ENCODE data around the gene SLC25A12.

The SLC25A12 gene

DNA sequence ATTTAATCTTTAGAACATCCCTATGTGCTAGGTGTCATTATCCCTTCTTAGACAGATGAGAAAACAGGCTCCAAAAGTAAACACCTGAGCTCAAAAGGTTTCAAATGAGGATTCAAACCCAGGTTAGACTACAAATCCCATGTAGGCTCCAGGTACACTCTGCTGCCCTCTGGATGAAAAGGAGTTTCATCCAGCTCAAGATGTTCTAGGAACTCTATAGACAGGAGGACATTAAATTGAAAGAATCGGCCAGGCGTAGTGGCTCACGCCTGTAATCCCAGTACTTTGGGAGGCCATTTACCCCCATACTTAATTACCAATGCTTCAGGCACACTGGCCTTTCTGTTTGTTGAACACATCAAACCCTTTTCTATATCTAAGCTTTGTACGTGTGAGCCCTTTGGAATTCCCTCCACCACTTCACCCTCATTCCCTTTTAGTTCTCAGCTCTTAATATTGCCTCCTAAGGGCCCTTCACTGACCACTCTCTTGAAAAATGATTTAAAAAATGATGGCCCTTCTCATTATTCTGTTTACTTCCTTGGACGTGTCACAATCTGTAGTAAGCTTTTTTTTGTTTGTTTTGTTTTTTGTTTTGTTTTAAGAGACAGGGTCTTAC lies 10.7 kb downstream of the SLC25A12 start:
- DNase-seq = no peak

DNA sequence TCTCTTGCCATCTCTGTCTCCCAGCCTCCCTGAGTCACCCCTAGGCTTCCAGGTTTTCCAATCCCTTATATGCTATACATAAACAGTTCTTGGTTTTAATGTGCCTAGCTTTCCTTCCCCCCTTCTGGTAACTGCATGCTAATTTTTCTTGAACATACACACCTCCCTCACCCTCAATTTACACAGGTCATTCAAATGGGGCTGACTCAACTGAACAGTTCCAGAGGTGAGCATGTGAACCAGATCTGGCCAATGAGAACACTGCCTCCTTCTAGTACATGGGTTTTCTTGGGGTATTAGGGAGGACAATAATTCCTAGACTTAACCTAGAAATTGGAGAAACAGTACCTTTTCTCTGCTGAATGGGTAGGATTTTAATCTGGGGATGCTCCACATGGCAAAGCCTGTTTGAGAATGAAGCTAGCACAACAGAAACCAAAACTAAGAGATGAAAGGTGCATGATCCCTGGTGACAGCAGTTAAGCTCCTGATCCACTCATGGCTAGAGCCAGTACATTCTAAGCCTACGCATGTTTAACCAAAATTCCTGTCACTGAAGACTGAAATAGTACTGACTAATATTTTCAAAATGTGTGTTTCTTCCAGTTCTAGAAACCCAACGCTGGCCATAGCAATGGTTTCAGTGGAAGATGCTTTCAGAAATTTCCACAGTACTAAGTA lies 11.8 kb downstream of the SLC25A12 start:
- DNase-seq = no peak

DNA sequence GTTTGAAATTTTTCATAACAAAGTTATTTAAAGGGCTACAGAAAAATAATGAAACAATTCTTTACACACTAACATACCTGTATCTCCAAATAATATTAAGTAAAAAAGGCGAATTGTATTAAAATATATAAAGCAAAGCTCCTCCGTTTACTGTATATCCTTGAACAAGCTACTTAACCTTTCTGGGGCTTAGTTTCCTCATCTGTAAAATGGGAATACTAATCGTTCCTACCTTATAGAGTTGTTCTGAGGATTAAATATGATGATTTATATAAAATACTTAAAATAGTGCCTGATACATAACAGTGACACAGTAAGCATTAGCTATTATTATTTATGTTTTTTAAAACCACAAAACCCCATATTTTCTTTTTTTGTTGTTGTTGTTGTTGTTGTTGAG lies 13.3 kb downstream of the SLC25A12 start:
- DNase-seq = no peak

DNA sequence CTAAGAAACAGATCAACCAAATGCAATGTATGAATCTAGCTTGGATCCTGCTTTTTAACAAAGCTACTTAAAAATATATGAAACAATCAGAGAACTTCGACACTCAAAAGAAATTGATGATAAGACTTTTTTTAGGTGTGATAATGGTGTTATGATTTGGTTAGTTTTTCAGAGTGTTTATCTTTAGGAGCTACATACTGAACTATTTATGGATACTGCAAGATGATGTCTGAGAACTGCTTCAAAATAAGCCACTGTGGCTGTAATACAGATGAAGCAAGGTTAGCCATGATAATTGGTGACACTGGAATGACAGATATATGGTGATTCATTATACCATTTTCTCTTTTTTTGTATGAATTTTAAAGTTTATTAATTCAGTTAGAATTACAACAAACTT lies 14.2 kb downstream of the SLC25A12 start:
- DNase-seq = no peak

DNA sequence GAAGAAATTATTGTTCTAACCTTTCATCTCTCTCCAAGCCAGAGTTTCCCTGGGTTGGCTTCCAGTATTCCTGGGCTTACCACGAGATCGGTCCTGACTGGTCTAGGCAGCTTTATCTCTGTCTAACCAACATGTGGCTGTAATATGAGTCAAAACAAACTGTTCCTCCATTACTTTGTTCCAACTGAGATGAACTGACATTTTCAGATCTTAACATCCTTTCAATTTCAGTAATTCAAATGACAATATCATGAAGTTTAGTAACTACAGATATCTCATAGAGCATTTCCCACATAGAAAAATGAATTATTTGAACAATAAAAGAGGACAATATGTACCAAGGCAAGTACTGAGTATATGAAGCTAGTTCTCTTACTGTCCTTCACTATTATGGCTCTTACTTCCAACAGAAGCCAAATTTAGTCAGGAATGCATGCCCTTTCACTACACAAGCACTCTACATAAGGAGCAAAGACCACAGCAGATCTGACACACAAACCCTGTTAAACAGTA lies 15.5 kb downstream of the SLC25A12 start:
- no peak for DNase-seq

DNA sequence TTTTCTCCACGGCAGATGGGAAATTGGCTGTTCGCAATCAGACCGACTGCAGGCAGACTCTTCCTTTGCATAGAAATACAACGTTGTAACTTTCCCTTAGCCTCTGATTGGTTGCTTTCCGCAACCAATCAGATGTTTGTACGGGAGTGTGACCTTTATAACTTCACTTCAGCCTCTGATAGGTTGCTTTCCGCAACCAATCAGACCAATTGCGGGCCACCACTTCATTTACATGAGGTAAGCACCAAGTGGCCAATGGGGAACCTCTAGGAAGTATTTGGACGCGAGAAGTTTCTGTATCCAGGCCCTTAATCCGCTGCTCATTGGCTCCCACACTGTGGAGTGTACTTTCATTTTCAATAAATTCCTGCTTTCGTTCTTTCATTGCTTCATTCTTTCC lies 19.1 kb downstream of the SLC25A12 start:
- no peak for DNase-seq

DNA sequence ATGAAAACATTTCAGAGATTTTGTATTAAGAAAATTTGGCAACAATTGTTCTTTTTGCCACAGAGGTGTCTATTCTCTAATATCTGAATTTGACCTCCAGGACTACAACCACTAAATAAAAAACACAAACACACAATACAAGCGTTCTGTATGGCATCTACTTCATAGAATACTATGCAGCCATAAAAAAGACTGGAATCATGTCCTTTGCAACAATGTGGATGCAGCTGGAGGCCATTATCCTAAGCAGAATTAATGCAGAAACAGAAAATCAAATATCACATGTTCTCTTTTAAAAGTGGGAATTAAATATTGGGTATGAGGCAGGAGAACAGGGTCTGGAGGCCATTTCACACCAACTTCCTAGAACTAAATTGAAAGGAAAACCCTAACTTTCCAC lies 19.5 kb downstream of the SLC25A12 start:
- no peak for DNase-seq

DNA sequence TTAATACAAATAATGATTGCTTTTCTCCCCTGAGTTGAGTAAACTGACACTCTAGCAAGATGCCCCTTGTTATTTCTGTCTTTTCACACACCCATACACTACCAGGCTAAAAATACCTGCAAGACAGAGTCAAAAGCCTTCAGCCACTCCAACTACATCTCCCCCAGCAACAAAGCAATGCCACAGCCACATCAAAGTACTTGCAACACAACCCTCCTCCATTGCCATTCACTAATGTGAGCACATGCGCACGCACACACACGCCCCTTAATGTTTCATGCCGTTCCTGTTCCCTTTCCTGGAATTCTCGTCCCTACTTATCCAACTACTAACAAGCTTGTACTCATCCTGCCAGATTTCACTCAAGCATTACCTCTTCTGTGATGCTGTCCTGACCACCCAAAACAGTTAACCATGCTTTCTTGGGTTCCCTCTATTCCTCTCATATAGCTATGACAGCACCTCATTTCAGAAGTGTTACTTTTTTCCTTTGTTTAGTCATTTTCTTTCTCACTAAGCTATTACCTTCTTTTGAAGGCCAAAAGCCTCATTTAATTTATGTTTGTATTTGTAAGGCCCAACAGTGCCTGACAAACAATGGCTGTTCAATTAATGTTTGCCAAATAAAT lies 29.6 kb downstream of the SLC25A12 start:
- no peak for DNase-seq

DNA sequence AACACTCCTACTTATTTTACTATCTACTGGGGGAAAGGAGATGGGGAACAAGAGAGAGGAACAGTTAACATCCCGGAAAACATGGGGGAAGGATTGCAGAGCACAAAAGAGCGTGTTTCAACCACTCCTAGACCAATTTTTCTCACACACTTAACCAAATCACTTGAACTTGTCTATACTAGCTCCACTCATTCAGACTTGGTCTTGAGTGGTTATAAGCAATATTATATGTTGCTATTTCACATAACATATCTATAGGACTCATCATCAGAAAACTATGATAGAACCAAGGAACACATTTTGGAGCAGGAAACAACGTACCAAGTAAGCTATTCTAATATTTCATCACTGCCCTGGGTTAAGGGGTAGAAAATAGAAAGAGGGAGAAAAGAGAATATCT lies 31.5 kb downstream of the SLC25A12 start:
- no peak for DNase-seq

DNA sequence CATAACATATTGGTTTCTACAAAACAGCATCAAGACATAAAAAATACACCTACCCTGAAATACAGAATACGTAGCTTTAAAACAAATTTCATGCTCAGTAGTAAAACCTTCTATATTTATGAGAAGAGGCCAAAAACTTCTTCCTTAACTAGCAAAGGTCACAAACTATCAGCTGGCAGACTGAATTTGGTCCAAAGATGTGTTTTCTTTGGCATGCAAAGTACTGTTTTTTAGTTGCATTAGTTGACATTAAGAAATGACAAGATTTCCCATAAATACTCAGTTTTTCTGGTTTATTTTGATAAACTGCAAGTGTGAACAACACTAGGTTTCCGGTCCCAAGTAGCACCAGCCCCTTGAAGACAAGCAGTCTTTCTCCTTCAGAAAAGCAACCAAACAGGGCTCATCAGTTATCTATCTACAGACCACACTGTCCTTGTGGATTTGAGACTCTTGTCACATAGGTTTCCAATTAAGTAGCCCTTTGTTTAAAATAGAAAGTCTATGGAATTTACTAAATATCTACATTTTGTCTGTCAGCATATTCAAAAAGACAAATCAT lies 35.6 kb downstream of the SLC25A12 start:
- DNase-seq = no peak

DNA sequence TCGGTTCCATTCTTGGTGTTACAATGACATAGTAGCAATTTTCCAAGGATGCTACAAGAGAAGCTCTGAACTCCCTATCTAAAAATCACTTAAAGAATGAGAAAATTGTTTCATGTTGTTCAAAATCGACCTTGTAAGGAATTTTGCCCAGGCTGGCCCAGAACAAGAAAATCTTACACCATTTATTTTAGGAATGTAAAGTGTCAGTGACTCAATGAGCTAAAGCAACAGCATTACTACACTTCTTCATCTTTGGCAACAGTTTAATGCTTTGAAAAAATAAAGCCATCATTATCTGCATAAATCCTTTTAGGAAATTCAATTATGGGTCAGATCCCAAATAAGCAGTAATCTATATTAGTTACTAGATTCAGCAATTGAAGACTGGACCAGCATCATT lies 38.6 kb downstream of the SLC25A12 start:
- no peak for DNase-seq

DNA sequence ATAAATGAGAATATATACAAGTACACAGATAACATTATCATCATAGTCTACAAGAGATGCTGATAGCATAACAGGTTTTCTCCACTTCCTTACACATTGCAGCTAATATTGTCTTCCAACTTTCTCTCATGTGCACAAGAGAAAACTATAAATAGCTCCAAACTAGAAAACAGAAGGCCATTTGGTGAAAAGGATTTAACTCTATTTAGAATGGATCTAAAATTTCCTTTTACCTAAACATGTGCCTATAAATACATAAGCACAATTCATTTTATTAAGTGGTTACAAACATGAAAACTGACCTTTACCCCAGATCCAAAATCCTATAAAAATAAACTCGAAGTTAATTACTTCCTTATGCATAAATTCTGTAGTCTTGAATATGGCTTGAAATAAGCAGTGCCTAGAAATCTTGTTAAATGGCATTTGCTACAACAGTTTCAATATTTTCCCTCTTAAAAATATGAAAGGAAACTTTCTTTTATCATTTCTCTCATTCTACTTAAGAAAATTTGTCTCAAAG lies 41.6 kb downstream of the SLC25A12 start:
- no peak for DNase-seq

DNA sequence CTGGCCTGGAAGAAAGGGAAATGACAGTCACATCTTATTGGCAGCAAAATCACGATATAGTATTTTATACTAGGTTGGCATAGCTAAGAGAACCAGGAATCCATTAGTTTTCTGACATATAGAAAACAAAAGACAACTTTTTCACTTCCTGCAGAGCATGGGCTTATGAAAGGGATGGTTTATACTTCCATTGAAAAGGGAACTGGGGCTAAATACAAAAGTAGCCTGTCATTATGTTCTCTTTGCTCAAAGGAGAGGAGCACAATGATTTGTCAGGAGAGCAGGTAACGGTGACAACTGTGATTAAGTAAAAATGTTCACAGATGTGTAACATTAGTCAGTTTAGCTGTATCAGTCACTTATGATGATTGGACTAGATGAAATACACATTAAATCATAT lies 46.4 kb downstream of the SLC25A12 start:
- DNase-seq = no peak

DNA sequence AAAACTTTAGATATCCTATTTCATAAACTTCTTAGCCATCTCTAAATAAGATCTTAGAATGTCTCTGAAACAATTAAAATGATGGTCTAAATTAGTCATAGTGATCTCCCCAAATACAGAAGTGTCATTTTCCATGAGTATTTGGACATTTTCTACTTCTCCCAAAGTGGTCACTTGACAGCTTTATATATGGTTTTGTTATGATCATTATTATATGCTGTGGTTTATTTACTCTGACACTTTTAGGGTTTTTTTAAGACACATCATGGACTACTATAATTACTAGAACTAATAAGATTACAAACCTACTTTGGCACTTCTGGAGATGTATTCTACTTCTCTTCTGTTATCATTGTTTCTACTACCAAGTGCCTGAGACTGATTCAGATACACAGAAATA lies 47.1 kb downstream of the SLC25A12 start:
- no peak for DNase-seq

DNA sequence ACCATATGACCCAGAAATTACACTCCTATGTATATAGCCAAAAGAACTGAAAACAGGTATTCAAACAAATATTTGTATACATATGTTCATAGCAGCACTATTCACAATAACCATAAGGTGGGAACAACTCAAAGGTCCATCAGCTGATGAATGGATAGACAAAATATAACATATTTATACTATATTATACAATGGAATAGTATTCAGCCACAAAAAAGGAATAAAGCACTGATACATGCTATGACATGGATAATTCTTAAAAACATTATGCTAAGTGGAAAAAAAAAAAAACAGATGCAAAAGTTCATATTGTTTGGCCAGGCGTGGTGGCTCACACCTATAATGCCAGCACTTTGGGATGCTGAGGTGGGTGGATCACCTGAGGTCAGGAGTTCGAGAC lies 52.0 kb downstream of the SLC25A12 start:
- DNase-seq = no peak

DNA sequence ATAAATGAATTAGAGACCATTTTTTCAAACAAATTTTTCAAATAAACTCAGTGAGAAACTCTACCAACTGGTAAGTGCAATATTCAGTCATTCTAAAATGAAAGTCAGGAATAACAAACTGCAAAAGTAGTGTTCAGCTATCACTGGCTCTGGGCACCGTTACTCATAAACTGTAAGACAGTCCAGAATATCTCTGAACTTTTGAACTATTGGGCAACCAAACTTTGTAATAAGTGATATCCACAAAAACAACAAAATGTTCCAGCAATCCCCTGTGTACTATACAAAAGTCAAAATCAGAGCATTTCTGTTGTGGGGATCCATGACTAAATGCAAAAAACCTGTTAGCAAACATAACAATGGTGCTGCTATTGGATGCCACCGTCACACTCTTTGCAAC lies 56.3 kb downstream of the SLC25A12 start:
- DNase-seq = no peak

DNA sequence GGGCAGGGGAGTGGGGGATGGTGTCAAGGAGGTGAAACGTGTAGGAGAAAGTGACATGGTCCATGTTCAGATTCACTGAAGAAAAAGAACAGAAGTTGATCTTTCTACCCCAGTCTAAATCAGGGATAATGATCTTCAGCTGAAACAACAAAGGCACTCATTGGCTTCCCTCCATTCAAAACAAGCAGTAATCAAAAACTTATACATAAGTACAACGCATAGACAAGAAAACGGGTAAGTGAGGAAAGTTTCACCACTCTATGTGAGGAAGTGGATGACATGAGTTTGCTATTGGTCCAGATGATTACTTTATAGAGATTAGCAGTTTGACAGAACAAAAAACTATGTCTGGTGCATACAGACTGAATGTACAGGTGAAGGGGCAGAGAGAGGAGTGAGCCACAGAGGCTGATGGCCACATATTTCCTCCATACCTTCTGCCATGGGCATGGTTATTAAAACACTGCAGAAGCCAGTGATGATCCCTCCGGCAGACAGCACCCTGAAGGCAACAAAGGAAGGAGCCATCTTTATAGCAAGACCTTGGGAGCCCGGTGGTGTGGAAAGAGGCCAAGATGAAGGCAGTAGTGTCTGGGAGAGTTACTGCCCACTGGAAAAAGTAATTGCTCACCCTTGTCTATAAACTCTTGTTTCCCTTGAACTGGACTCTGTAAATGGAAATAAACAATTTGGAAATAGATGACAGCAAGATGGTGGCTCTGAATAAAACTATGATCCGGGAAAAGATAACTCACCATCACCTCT lies 57.7 kb downstream of the SLC25A12 start:
- DNase-seq = no peak

DNA sequence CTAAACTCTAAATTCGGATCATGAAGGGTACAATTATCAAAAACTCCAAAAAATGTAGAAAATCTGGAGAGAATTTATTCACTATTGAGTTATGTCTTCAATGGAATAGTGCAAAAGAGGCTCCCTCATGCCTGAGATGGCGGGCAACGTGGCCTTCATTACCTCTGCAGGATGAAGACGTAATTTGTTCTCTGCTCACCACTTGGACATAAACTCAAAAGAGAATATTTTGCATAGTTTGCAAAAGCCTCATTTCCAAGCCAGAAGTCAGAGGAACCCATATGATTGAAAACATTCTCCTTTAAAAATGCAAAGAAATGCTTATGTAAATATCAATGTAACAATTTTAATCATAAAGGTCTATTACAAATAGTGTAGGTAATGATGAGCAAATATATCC lies 58.7 kb downstream of the SLC25A12 start:
- DNase-seq = no peak

DNA sequence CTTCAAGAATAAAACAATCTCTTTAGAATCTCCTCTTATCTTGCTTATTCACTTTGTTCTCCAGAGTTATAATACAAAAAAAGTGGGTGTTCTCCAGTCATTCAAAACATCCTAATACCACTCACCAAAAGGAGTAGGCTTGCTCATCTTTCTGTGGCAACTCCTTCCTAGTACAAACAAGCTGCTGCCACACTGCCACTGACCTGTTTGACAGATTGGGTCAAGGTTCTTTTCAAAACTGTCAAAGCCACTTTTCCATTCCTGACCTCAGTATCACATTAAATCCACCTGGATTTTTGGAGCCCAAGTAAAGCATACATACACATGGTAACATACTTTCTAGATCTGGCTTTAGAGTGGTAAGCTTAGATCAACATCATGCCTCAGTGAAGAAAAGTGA lies 59.8 kb downstream of the SLC25A12 start:
- no peak for DNase-seq

DNA sequence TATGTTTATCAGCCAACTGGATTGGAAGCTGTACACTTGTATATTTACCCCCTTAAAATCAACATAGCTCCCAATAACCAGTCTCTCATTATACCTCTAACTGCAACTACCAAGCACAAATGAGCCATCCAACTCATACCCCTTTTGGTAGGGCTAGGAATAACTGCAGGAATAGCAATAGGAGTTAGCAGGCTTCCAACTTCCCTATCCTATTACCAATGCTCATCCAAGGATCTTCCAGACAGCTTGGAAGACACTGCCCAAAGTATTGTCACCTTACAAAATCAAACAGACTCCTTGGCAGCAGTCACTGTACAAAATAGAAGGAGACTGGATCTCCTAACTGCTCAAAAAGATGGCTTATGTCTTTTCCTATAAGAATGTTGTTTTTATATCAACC lies 61.6 kb downstream of the SLC25A12 start:
- DNase-seq = no peak

DNA sequence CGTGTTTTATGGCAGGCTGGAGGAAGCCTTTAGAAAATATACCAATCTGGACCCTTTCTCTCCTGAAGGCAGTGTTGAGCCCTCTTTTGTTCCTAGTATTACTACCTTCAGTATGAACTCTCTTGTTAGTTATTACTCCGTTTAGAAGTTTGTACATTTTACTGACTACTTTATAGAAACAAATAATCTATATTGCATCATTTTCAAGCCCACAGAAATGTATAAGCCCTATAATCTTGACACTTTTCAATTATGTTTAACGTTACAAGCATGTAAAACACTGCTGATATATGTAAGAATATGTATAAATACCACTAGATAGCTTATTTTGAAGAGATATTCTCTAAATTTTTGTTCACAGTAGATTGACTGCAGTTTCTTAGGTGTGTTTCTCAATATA lies 64.0 kb downstream of the SLC25A12 start:
- no peak for DNase-seq

DNA sequence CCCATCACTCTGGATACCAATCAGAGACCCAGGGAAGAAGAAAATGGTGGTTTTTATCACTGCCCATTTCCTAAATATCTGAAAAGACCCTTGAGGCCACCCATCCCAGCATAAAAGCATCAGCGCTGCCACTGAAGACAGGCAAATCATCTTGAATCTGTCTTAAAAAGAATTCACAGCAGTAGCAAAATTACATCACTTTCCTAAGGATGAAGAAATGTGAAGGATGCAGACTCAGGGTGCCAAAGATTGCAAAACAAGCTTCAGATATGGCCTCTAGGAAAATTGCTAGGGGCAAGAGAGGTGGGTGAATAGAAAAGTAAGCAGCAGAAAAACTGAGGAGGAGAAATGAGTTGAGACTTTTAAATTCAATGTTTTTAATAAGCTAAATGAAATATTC lies 70.0 kb downstream of the SLC25A12 start:
- DNase-seq = no peak

Data from effector CD4-positive, alpha-beta T cell (primary cell).